Neural cell (in vitro differentiated cells): Measurements from ENCODE around the gene C2CD2. TPM values are rescaled to one million over a fixed set of nuclear protein-coding genes. Genes with fewer than 3 reads are reported as not detected.

Source experiments
- H2AFZ ChIP-seq: fragments of 200-600, 300-800 bp; sonication (generic), shearing (Covaris generic); 2 replicates; pipeline ENCODE4 v1.6.0; 2014; ENCODE audit warnings: low read depth, mild to moderate bottlenecking, antibody characterized with exemption, low read length, moderate library complexity
- H3F3A ChIP-seq: fragments of 200-600 bp; shearing (Covaris generic); 2 replicates; pipeline ENCODE4 v1.6.1; 2016; ENCODE audit warnings: mild to moderate bottlenecking, moderate library complexity, mixed read lengths, antibody characterized with exemption, low read length; ENCODE audit not compliant: insufficient read depth, poor library complexity, severe bottlenecking
- H3K27ac ChIP-seq: fragments of 200-600, 300-800 bp; sonication (generic), shearing (Covaris generic); 2 replicates; pipeline ENCODE4 v1.5.1; 2014; ENCODE audit warnings: mild to moderate bottlenecking, low read length, moderate library complexity
- H3K27me3 ChIP-seq: fragments of 300-800, 200-600 bp; sonication (generic), shearing (Covaris generic); 2 replicates; pipeline ENCODE4 v1.6.0; 2014; ENCODE audit warnings: mild to moderate bottlenecking, low read depth, low read length, moderate library complexity; ENCODE audit not compliant: insufficient read depth
- H3K36me3 ChIP-seq: fragments of 300-800, 200-600 bp; sonication (generic), shearing (Covaris generic); 2 replicates; pipeline ENCODE4 v1.5.1; 2014; ENCODE audit warnings: mild to moderate bottlenecking, antibody characterized with exemption, low read length, moderate library complexity; ENCODE audit not compliant: insufficient read depth
- H3K4me2 ChIP-seq: fragments of 300-800, 200-600 bp; sonication (generic), shearing (Covaris generic); 2 replicates; pipeline ENCODE4 v1.6.0; 2014; ENCODE audit warnings: mild to moderate bottlenecking, low read length
- H3K4me3 ChIP-seq: fragments of 300-800, 200-600 bp; sonication (generic), shearing (Covaris generic); 2 replicates; pipeline ENCODE4 v1.5.1; 2014; ENCODE audit warnings: mild to moderate bottlenecking, low read length, moderate library complexity
- H3K79me2 ChIP-seq: fragments of 200-600 bp; shearing (Covaris generic); replicated peaks from 2 replicates; pipeline ENCODE4 v1.6.0; 2014; ENCODE audit warnings: mild to moderate bottlenecking, low read length, moderate library complexity; ENCODE audit not compliant: insufficient read depth
- H3K9ac ChIP-seq: fragments of 300-800, 200-600 bp; sonication (generic), shearing (Covaris generic); 2 replicates; pipeline ENCODE4 v1.6.1; 2016; ENCODE audit warnings: mild to moderate bottlenecking, low read length, mixed read lengths
- H3K9me2 ChIP-seq: fragments of 200-600 bp; shearing (Covaris generic); 2 replicates; pipeline ENCODE4 v1.6.1; 2016; ENCODE audit warnings: mild to moderate bottlenecking, low read length, mixed read lengths; ENCODE audit not compliant: insufficient read depth
- H3K9me3 ChIP-seq: fragments of 200-600, 300-800 bp; sonication (generic), shearing (Covaris generic); 2 replicates; pipeline ENCODE4 v1.6.1; 2016; ENCODE audit warnings: mild to moderate bottlenecking, mixed run types, low read length, moderate library complexity, mixed read lengths
- H4K20me1 ChIP-seq: fragments of 200-600 bp; shearing (Covaris generic); 2 replicates; pipeline ENCODE4 v1.6.1; 2016; ENCODE audit warnings: mild to moderate bottlenecking, mixed run types; ENCODE audit not compliant: insufficient read depth
- CTCF ChIP-seq: fragments of 450-650 bp; IDR thresholded peaks from 2 replicates; pipeline ENCODE4 v1.5.1; 2014; ENCODE audit warnings: antibody characterized with exemption, mild to moderate bottlenecking, moderate library complexity; ENCODE audit not compliant: poor library complexity, severe bottlenecking
- EP300 ChIP-seq: fragments of 450-650 bp; conservative IDR thresholded peaks from 2 replicates; pipeline ENCODE4 v1.6.1; 2014; ENCODE audit warnings: antibody characterized with exemption, mild to moderate bottlenecking, moderate library complexity; ENCODE audit not compliant: poor library complexity, severe bottlenecking
- EZH2 ChIP-seq: fragments of 200-600, 300-800 bp; shearing (Covaris generic), sonication (generic); IDR thresholded peaks from 2 replicates; pipeline ENCODE4 v1.6.1; 2014; ENCODE audit warnings: antibody characterized with exemption, low read length, borderline replicate concordance, mild to moderate bottlenecking; ENCODE audit not compliant: insufficient read depth, poor library complexity, severe bottlenecking
- MXI1 ChIP-seq: fragments of 450-650 bp; conservative IDR thresholded peaks from 2 replicates; pipeline ENCODE4 v1.6.1; 2014; ENCODE audit warnings: antibody characterized with exemption, mild to moderate bottlenecking; ENCODE audit not compliant: poor library complexity, severe bottlenecking
- POLR2AphosphoS5 ChIP-seq: IDR thresholded peaks from 2 replicates; pipeline ENCODE4 v1.6.1; 2012
- RAD21 ChIP-seq: fragments of 450-650 bp; conservative IDR thresholded peaks from 2 replicates; pipeline ENCODE4 v1.6.1; 2014; ENCODE audit warnings: antibody characterized with exemption, mild to moderate bottlenecking, moderate library complexity
- REST ChIP-seq: IDR thresholded peaks from 2 replicates; pipeline ENCODE4 v1.6.1; 2012; ENCODE audit warnings: borderline replicate concordance
- SMC3 ChIP-seq: fragments of 450-650 bp; conservative IDR thresholded peaks from 2 replicates; pipeline ENCODE4 v1.6.1; 2014; ENCODE audit warnings: antibody characterized with exemption, mild to moderate bottlenecking, moderate library complexity; ENCODE audit not compliant: poor library complexity
- TAF1 ChIP-seq: IDR thresholded peaks from 2 replicates; pipeline ENCODE4 v1.6.1; 2012; ENCODE audit warnings: low read depth
- polyA plus RNA-seq: library from polyadenylated mRNA; depleted of rRNA; stranded (reverse); fragments of >200 nt; gene quantifications from 2 replicates; pipeline ENCODE4 v1.2.3, GENCODE V29; 2014

The C2CD2 gene
- polyA plus RNA-seq, 1 donor from 2014 or later: 0.88 TPM

GRCh38 chr21:41869771-41870170 is 84.0 kb downstream of the C2CD2 start:
- no peaks in the 10 kb centered on the region for H3K79me2 ChIP-seq
- no peaks in the 10 kb centered on the region for H4K20me1 ChIP-seq
- no peaks in the 10 kb centered on the region for H3K27me3 ChIP-seq
- no peaks in the 10 kb centered on the region for H3F3A ChIP-seq
- no peak overlapping the region for H3K4me2 ChIP-seq
- no peak overlapping the region for H3K4me3 ChIP-seq
- H3K27ac ChIP-seq: no peak overlapping the region
- H2AFZ ChIP-seq: no peak overlapping the region
- H3K9me3 ChIP-seq: no peaks in the 10 kb centered on the region
- no peaks in the 10 kb centered on the region for H3K9me2 ChIP-seq
- no peaks in the 10 kb centered on the region for H3K36me3 ChIP-seq
- TF ChIP-seq REST (no peak), SMC3 (no peak), RAD21 (no peak), MXI1 (no peak)
- no peak overlapping the region for H3K9ac ChIP-seq

GRCh38 chr21:41868062-41868710 is 85.6 kb downstream of the C2CD2 start:
- no peaks in the 10 kb centered on the region for H3F3A ChIP-seq
- H3K4me2 ChIP-seq: no peak overlapping the region
- no peaks in the 10 kb centered on the region for H4K20me1 ChIP-seq
- H3K4me3 ChIP-seq: no peak overlapping the region
- H3K27ac ChIP-seq: no peak overlapping the region
- H3K9me3 ChIP-seq: no peaks in the 10 kb centered on the region
- H3K36me3 ChIP-seq: no peaks in the 10 kb centered on the region
- no peaks in the 10 kb centered on the region for H3K79me2 ChIP-seq
- H3K9me2 ChIP-seq: no peaks in the 10 kb centered on the region
- no peaks in the 10 kb centered on the region for H3K27me3 ChIP-seq
- H2AFZ ChIP-seq: no peak overlapping the region
- TF ChIP-seq SMC3: no peak
- no peak for TF ChIP-seq EP300
- no peak for TF ChIP-seq POLR2AphosphoS5
- no peak for TF ChIP-seq EZH2
- TF ChIP-seq CTCF: no peak
- TF ChIP-seq REST: no peak
- TF ChIP-seq MXI1: no peak
- no peak for TF ChIP-seq TAF1
- no peak for TF ChIP-seq RAD21
- H3K9ac ChIP-seq: no peak overlapping the region
